Measurements from ENCODE around the gene TRIO.

The TRIO gene

DNA sequence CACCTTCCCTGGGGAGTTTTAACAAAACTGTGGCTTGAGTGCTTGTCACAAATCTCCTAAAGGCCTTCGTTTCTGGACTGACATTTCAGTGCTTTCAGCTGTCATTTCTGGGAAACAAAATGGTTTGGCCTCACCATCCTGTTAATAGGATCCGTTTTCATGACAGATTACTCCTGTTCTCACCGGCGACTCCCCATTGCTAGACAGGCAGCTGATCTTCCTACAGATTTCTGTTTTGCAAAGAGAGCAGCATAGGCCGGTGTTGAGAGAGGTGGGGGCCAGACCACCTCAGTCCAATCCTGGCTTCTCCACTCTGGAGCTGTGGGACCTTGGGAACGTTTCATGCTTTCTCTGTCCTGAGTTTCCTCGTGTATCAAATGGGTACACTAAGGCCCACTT is 363.0 kb downstream of the TRIO start:
- no peaks in the 10 kb centered on the region for H3K27me3 ChIP-seq (ENCODE audit: insufficient read depth, low read length, poor library complexity)
- H3K36me3 ChIP-seq (ENCODE audit: insufficient read depth, low read length) = no peaks in the 10 kb centered on the region
- no peak for DNase-seq

DNA sequence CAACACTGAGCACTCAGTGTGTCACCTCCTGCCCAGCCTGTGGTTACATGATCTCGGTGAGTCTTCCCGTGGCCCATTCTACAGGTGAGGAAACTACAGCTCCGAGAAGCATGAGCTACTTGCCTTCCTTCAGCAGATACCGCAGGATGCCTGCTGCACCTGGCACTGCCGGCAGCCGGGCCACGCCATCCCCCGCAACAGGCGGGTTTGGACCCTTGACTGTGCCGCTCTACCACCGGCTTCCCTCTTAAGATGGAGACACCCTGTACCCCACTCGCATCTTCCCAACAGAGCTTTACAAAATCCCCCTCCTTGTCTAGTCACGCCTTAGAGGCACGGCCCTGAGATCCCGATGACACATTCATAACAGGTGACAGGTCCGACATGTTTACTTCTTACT is 363.5 kb downstream of the TRIO start:
- H3K79me2 ChIP-seq (ENCODE audit: insufficient read depth, low read length) = no peaks in the 10 kb centered on the region
- no peak overlapping the region for H2AFZ ChIP-seq (ENCODE audit: low read depth, low read length)
- no peaks in the 10 kb centered on the region for H3K27me3 ChIP-seq (ENCODE audit: insufficient read depth, low read length, poor library complexity)
- no peak overlapping the region for H3K9ac ChIP-seq (ENCODE audit: low read depth, low read length)
- ATAC-seq (ENCODE audit: insufficient read depth, low read depth) (no peak), DNase-seq (no peak)
- no peaks in the 10 kb centered on the region for H3K4me1 ChIP-seq (ENCODE audit: insufficient read depth, low read length)
- H3K4me2 ChIP-seq (ENCODE audit: insufficient read depth, low read length) = no peak overlapping the region
- H3K9me3 ChIP-seq (ENCODE audit: insufficient read depth, low read length, severe bottlenecking) = no peaks in the 10 kb centered on the region
- no peaks in the 10 kb centered on the region for H3K36me3 ChIP-seq (ENCODE audit: insufficient read depth, low read length)
- TF ChIP-seq EZH2 (IDR thresholded peaks at IDR 0.05; ENCODE audit: borderline replicate concordance, low read depth, low read length, severe bottlenecking) = no peak
- TF ChIP-seq, protein P1, sequence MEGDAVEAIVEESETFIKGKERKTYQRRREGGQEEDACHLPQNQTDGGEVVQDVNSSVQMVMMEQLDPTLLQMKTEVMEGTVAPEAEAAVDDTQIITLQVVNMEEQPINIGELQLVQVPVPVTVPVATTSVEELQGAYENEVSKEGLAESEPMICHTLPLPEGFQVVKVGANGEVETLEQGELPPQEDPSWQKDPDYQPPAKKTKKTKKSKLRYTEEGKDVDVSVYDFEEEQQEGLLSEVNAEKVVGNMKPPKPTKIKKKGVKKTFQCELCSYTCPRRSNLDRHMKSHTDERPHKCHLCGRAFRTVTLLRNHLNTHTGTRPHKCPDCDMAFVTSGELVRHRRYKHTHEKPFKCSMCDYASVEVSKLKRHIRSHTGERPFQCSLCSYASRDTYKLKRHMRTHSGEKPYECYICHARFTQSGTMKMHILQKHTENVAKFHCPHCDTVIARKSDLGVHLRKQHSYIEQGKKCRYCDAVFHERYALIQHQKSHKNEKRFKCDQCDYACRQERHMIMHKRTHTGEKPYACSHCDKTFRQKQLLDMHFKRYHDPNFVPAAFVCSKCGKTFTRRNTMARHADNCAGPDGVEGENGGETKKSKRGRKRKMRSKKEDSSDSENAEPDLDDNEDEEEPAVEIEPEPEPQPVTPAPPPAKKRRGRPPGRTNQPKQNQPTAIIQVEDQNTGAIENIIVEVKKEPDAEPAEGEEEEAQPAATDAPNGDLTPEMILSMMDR (IDR thresholded peaks at IDR 0.05; ENCODE audit: borderline replicate concordance, extremely low read depth, low read length, poor library complexity, severe bottlenecking) = no peak
- no peak overlapping the region for H3K27ac ChIP-seq (ENCODE audit: low read length)
- H3K4me3 ChIP-seq (ENCODE audit: low read depth in 1 of 2, low read length in 2 of 2) = no peak overlapping the region
- H4K20me1 ChIP-seq (ENCODE audit: insufficient read depth, low read length) = no peaks in the 10 kb centered on the region

More for the DNA sequence above, 363.0 kb downstream of the TRIO start:
- H3K27ac ChIP-seq (ENCODE audit: low read length) = no peak overlapping the region
- no peak overlapping the region for H3K4me3 ChIP-seq (ENCODE audit: low read depth in 1 of 2, low read length in 2 of 2)
- no peaks in the 10 kb centered on the region for H3K9me3 ChIP-seq (ENCODE audit: insufficient read depth, low read length, severe bottlenecking)
- H3K9ac ChIP-seq (ENCODE audit: low read depth, low read length) = no peak overlapping the region
- TF ChIP-seq, protein P1 (IDR thresholded peaks at IDR 0.05; ENCODE audit: borderline replicate concordance, extremely low read depth, low read length, poor library complexity, severe bottlenecking) = no peak
- TF ChIP-seq EZH2 (IDR thresholded peaks at IDR 0.05; ENCODE audit: borderline replicate concordance, low read depth, low read length, severe bottlenecking) = no peak
- no peak overlapping the region for H2AFZ ChIP-seq (ENCODE audit: low read depth, low read length)
- no peak for ATAC-seq (ENCODE audit: insufficient read depth, low read depth)
- no peaks in the 10 kb centered on the region for H3K79me2 ChIP-seq (ENCODE audit: insufficient read depth, low read length)
- H3K4me1 ChIP-seq (ENCODE audit: insufficient read depth, low read length) = no peaks in the 10 kb centered on the region
- H3K4me2 ChIP-seq (ENCODE audit: insufficient read depth, low read length) = no peak overlapping the region
- H4K20me1 ChIP-seq (ENCODE audit: insufficient read depth, low read length) = no peaks in the 10 kb centered on the region

- H3K27ac ChIP-seq (ENCODE audit: low read length) = no peak overlapping the region
- no peaks in the 10 kb centered on the region for H3K36me3 ChIP-seq (ENCODE audit: insufficient read depth, low read length)
- no peaks in the 10 kb centered on the region for H3K9me3 ChIP-seq (ENCODE audit: insufficient read depth, low read length, severe bottlenecking)
- H3K27me3 ChIP-seq (ENCODE audit: insufficient read depth, low read length, poor library complexity) = no peaks in the 10 kb centered on the region
- no peaks in the 10 kb centered on the region for H3K79me2 ChIP-seq (ENCODE audit: insufficient read depth, low read length)
- ATAC-seq (ENCODE audit: insufficient read depth, low read depth) (no peak), DNase-seq (no peak)
- TF ChIP-seq, protein P1 (IDR thresholded peaks at IDR 0.05; ENCODE audit: borderline replicate concordance, extremely low read depth, low read length, poor library complexity, severe bottlenecking) = no peak
- TF ChIP-seq EZH2 (IDR thresholded peaks at IDR 0.05; ENCODE audit: borderline replicate concordance, low read depth, low read length, severe bottlenecking) = no peak
- no peak overlapping the region for H3K4me3 ChIP-seq (ENCODE audit: low read depth in 1 of 2, low read length in 2 of 2)
- H3K4me2 ChIP-seq (ENCODE audit: insufficient read depth, low read length) = no peak overlapping the region
- H3K9ac ChIP-seq (ENCODE audit: low read depth, low read length) = no peak overlapping the region
- no peaks in the 10 kb centered on the region for H3K4me1 ChIP-seq (ENCODE audit: insufficient read depth, low read length)
- H2AFZ ChIP-seq (ENCODE audit: low read depth, low read length) = no peak overlapping the region
- no peaks in the 10 kb centered on the region for H4K20me1 ChIP-seq (ENCODE audit: insufficient read depth, low read length)
Observed at GRCh38 chr5:14507156-14507941, 364.2 kb downstream of the TRIO start.
